DND-41 (cell line): Measurements from ENCODE around the gene KIF17.

Source experiments
- ATAC-seq: fragments of 200-7000 bp; cut with Tn5 transposase; 3 replicates; pipeline ENCODE4 v1.9.1; 2021; ENCODE audit warnings: low read depth; ENCODE audit not compliant: insufficient read depth
- DNase-seq: peaks from one replicate; pipeline ENCODE4 v3.0.0-alpha.2; 2020
- H2AFZ ChIP-seq: 2 replicates; pipeline ENCODE4 v1.6.0; 2012; ENCODE audit warnings: low read depth, low read length
- H3K27ac ChIP-seq: 2 replicates; pipeline ENCODE4 v1.5.1; 2012; ENCODE audit warnings: low read length, inconsistent platforms
- H3K27me3 ChIP-seq: fragments of 200-600 bp; sonication (generic); 2 replicates; pipeline ENCODE4 v1.6.0; 2012; ENCODE audit warnings: low read length, mild to moderate bottlenecking, inconsistent platforms; ENCODE audit not compliant: insufficient read depth, poor library complexity
- H3K36me3 ChIP-seq: 2 replicates; pipeline ENCODE4 v1.5.1; 2012; ENCODE audit warnings: low read length, inconsistent platforms; ENCODE audit not compliant: insufficient read depth
- H3K4me1 ChIP-seq: 2 replicates; pipeline ENCODE4 v1.5.1; 2012; ENCODE audit warnings: mild to moderate bottlenecking, low read length; ENCODE audit not compliant: insufficient read depth
- H3K4me2 ChIP-seq: 2 replicates; pipeline ENCODE4 v1.6.0; 2012; ENCODE audit warnings: mild to moderate bottlenecking, moderate library complexity, low read length, inconsistent platforms; ENCODE audit not compliant: insufficient read depth
- H3K4me3 ChIP-seq, 2 experiments: fragments of 200-600 bp in 1 of 2; shearing (Covaris generic) in 1 of 2; 2 replicates each; pipeline ENCODE4 v1.5.1; 2012 to 2016; ENCODE audit warnings: inconsistent platforms in 2 of 2, low read length in 2 of 2, mild to moderate bottlenecking in 2 of 2, low read depth in 1 of 2, moderate library complexity in 1 of 2
- H3K79me2 ChIP-seq: 2 replicates; pipeline ENCODE4 v1.6.0; 2012; ENCODE audit warnings: low read length, inconsistent platforms; ENCODE audit not compliant: insufficient read depth
- H3K9ac ChIP-seq: 2 replicates; pipeline ENCODE4 v1.6.0; 2012; ENCODE audit warnings: low read depth, mild to moderate bottlenecking, inconsistent platforms, low read length, moderate library complexity
- H3K9me3 ChIP-seq: 2 replicates; pipeline ENCODE4 v1.5.1; 2012; ENCODE audit warnings: low read length, moderate library complexity, mild to moderate bottlenecking, inconsistent platforms; ENCODE audit not compliant: insufficient read depth, severe bottlenecking
- H4K20me1 ChIP-seq: 2 replicates; pipeline ENCODE4 v1.6.0; 2012; ENCODE audit warnings: low read length; ENCODE audit not compliant: insufficient read depth
- CTCF ChIP-seq: IDR thresholded peaks from 2 replicates; pipeline ENCODE4 v1.5.1; 2012; ENCODE audit warnings: borderline replicate concordance, low read length, moderate library complexity, mild to moderate bottlenecking; ENCODE audit not compliant: poor library complexity, severe bottlenecking; ENCODE audit errors: extremely low read depth
- EZH2 ChIP-seq: IDR thresholded peaks from 3 replicates; pipeline ENCODE4 v1.6.1; 2012; ENCODE audit warnings: borderline replicate concordance, low read depth, mild to moderate bottlenecking, moderate library complexity, low read length, inconsistent platforms; ENCODE audit not compliant: severe bottlenecking

The KIF17 gene

GRCh38 chr1:20704390-20705202 lies 13.2 kb downstream of the KIF17 start:
- Histone ChIP-seq H4K20me1 (0 out of 2 replicates have a peak, but pooled peaks cover 3% of the 10 kb centered on the region), H3K4me1 (no peaks in the 10 kb centered on the region), H3K27ac (no peak overlapping the region), H3K9ac (no peak overlapping the region), H3K9me3 (no peaks in the 10 kb centered on the region), H2AFZ (no peak overlapping the region), H3K4me2 (no peak overlapping the region), H3K79me2 (no peaks in the 10 kb centered on the region), H3K4me3 (no peak overlapping the region), H3K27me3 (no peaks in the 10 kb centered on the region), H3K36me3 (no peaks in the 10 kb centered on the region)
- no peak for TF ChIP-seq CTCF
- TF ChIP-seq EZH2 = no peak
- ATAC-seq (no peak), DNase-seq (no peak)

- H3K79me2 ChIP-seq = no peaks in the 10 kb centered on the region
- H2AFZ ChIP-seq = no peak overlapping the region
- no peak overlapping the region for H3K9ac ChIP-seq
- TF ChIP-seq EZH2 = no peak
- TF ChIP-seq CTCF = no peak
- no peak overlapping the region for H3K4me2 ChIP-seq
- DNase-seq (no peak), ATAC-seq (no peak)
- H3K27me3 ChIP-seq = no peaks in the 10 kb centered on the region
- no peaks in the 10 kb centered on the region for H3K36me3 ChIP-seq
- no peaks in the 10 kb centered on the region for H3K4me1 ChIP-seq
- H3K27ac ChIP-seq = no peak overlapping the region
- H3K4me3 ChIP-seq = no peak overlapping the region
- no peaks in the 10 kb centered on the region for H3K9me3 ChIP-seq
- H4K20me1 ChIP-seq = 0 out of 2 replicates have a peak, but pooled peaks cover 3% of the 10 kb centered on the region
Measured at GRCh38 chr1:20703124-20703756, 14.6 kb downstream of the KIF17 start.

GRCh38 chr1:20702416-20702815 lies 15.4 kb downstream of the KIF17 start:
- Histone ChIP-seq H3K4me1 (peaks cover under 1% of the 10 kb centered on the region; the same call in 1 of the 2 replicates), H3K4me2 (no peak overlapping the region), H3K9me3 (no peaks in the 10 kb centered on the region), H3K9ac (no peak overlapping the region), H3K4me3 (no peak overlapping the region), H3K27me3 (no peaks in the 10 kb centered on the region), H3K79me2 (no peaks in the 10 kb centered on the region), H3K27ac (no peak overlapping the region), H2AFZ (no peak overlapping the region), H4K20me1 (no peaks in the 10 kb centered on the region), H3K36me3 (no peaks in the 10 kb centered on the region)
- DNase-seq (no peak), ATAC-seq (no peak)
- peak; percentile 31 for TF ChIP-seq CTCF
- no peak for TF ChIP-seq EZH2
